Tibial nerve (tissue), 3 donors: ENCODE results near the gene HARS1.

ENCODE experiments used
- POLR2A ChIP-seq, 2 donors: fragments of 450-650 bp; IDR thresholded peaks; one replicate each; pipeline ENCODE4 v1.6.1; 2017; ENCODE audit warnings: antibody characterized with exemption in 2 of 2, mild to moderate bottlenecking in 2 of 2, moderate library complexity in 2 of 2
- TF ChIP-seq, protein P1 (sequence below), 5 experiments: fragments of 200-600 bp in 3 of 5; fragments of 450-650 bp in 2 of 5; sonication (generic) in 3 of 5; IDR thresholded peaks; one replicate each; pipeline ENCODE4 v1.5.1; 2016 to 2019; ENCODE audit warnings: antibody characterized with exemption in 5 of 5, mild to moderate bottlenecking in 3 of 5, moderate library complexity in 2 of 5

- TF ChIP-seq POLR2A (IDR thresholded peaks at IDR 0.05) = no peak
- TF ChIP-seq, protein P1, sequence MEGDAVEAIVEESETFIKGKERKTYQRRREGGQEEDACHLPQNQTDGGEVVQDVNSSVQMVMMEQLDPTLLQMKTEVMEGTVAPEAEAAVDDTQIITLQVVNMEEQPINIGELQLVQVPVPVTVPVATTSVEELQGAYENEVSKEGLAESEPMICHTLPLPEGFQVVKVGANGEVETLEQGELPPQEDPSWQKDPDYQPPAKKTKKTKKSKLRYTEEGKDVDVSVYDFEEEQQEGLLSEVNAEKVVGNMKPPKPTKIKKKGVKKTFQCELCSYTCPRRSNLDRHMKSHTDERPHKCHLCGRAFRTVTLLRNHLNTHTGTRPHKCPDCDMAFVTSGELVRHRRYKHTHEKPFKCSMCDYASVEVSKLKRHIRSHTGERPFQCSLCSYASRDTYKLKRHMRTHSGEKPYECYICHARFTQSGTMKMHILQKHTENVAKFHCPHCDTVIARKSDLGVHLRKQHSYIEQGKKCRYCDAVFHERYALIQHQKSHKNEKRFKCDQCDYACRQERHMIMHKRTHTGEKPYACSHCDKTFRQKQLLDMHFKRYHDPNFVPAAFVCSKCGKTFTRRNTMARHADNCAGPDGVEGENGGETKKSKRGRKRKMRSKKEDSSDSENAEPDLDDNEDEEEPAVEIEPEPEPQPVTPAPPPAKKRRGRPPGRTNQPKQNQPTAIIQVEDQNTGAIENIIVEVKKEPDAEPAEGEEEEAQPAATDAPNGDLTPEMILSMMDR (IDR thresholded peaks at IDR 0.05) = no peak
Observed at GRCh38 chr5:140628711-140629110, 62.5 kb downstream of the HARS1 start.
